H1 (cell line): ENCODE results near the gene PDE4D. TPM values are rescaled to one million over a fixed set of nuclear protein-coding genes. Genes with fewer than 3 reads are reported as not detected.

Experiments used
- CTCF ChIA-PET: fragments of 300-600 bp; sonication (Branson Sonifier 250); formaldehyde crosslinking; loops from one replicate; lab custom pipeline; 2021; ENCODE audit not compliant: partially characterized antibody; lab: Charles Lee
- POLR2A ChIA-PET: fragments of 300-600 bp; sonication (Branson Sonifier 250); formaldehyde crosslinking; loops from one replicate; lab custom pipeline; 2021; ENCODE audit warnings: inconsistent platforms; ENCODE audit not compliant: partially characterized antibody; lab: Charles Lee
- DNase-seq, 2 experiments: peaks; one replicate each; pipeline versions ENCODE4 v3.0.0 to v3.0.0-alpha.2; 2010 to 2022; ENCODE audit warnings: low spot score in 2 of 2, low read depth in 1 of 2, mixed read lengths in 1 of 2
- FAIRE-seq: peaks from 2 replicates; lab custom pipeline; 2011; peaks lifted over from hg19 to GRCh38; lab: Jason Lieb, UNC
- H2AFZ ChIP-seq: 2 replicates; pipeline ENCODE4 v1.8.1; 2012; ENCODE audit warnings: low read length, inconsistent platforms
- H2AK5ac ChIP-seq: 2 replicates; pipeline ENCODE4 v1.6.1; 2013; ENCODE audit warnings: low read depth, low read length
- H2BK120ac ChIP-seq: replicated peaks from 2 replicates; pipeline ENCODE3; 2013; ENCODE audit warnings: low read depth, low read length, inconsistent platforms
- H2BK12ac ChIP-seq: 2 replicates; pipeline ENCODE4 v1.6.1; 2013; ENCODE audit warnings: low read depth, low read length
- H2BK15ac ChIP-seq: 2 replicates; pipeline ENCODE4 v1.6.1; 2013; ENCODE audit warnings: low read length
- H2BK20ac ChIP-seq: 2 replicates; pipeline ENCODE4 v1.6.1; 2013; ENCODE audit warnings: low read length
- H2BK5ac ChIP-seq: 2 replicates; pipeline ENCODE4 v1.6.1; 2013; ENCODE audit warnings: low read depth, low read length
- H3K14ac ChIP-seq: 2 replicates; pipeline ENCODE4 v1.6.1; 2013; ENCODE audit warnings: inconsistent platforms; ENCODE audit not compliant: insufficient read length
- H3K18ac ChIP-seq: 2 replicates; pipeline ENCODE4 v1.6.1; 2013; ENCODE audit warnings: low read length; ENCODE audit errors: extremely low read depth
- H3K23ac ChIP-seq: 2 replicates; pipeline ENCODE4 v1.6.1; 2013; ENCODE audit warnings: inconsistent platforms; ENCODE audit not compliant: insufficient read length
- H3K23me2 ChIP-seq: 2 replicates; pipeline ENCODE4 v1.6.1; 2013; ENCODE audit warnings: low read depth, low read length
- H3K27ac ChIP-seq: 2 replicates; pipeline ENCODE4 v1.6.1; 2011; ENCODE audit warnings: low read depth, low read length, inconsistent platforms
- H3K27me3 ChIP-seq, 4 experiments: replicated peaks in 1 of 4; 1 replicate in 1 of 4; 2 replicates in 3 of 4; pipeline versions ENCODE4 v1.6.1 to v1.8.1; 2011 to 2013; ENCODE audit warnings: low read length in 3 of 4, mild to moderate bottlenecking in 3 of 4, inconsistent platforms in 2 of 4, mixed read lengths in 2 of 4, moderate library complexity in 1 of 4; ENCODE audit not compliant: control insufficient read depth in 3 of 4, insufficient read depth in 3 of 4; ENCODE audit errors: extremely low read depth in 1 of 4
- H3K36me3 ChIP-seq, 4 experiments: 2 replicates each; pipeline versions ENCODE4 v1.6.1 to v1.8.1; 2011 to 2013; ENCODE audit warnings: mild to moderate bottlenecking in 4 of 4, low read length in 3 of 4, moderate library complexity in 2 of 4, control low read depth in 1 of 4, inconsistent platforms in 1 of 4; ENCODE audit not compliant: insufficient read depth in 4 of 4, control insufficient read depth in 2 of 4
- H3K4ac ChIP-seq: replicated peaks from 2 replicates; pipeline ENCODE3; 2013; ENCODE audit warnings: low read length, low read depth, mixed read lengths, inconsistent platforms; ENCODE audit not compliant: insufficient read length
- H3K4me1 ChIP-seq, 4 experiments: replicated peaks in 1 of 4; 1 replicate in 1 of 4; 2 replicates in 3 of 4; pipeline versions ENCODE4 v1.6.1 to v1.8.1; 2011 to 2013; ENCODE audit warnings: low read length in 3 of 4, inconsistent platforms in 2 of 4, mixed read lengths in 1 of 4; ENCODE audit not compliant: insufficient read depth in 4 of 4, control insufficient read depth in 3 of 4
- H3K4me2 ChIP-seq, 2 experiments: 2 replicates each; pipeline versions ENCODE4 v1.6.1 to v1.8.1; 2011 to 2013; ENCODE audit warnings: low read depth in 2 of 2, low read length in 2 of 2, control low read depth in 1 of 2, inconsistent platforms in 1 of 2, mild to moderate bottlenecking in 1 of 2; ENCODE audit not compliant: insufficient read depth in 1 of 2
- H3K4me3 ChIP-seq, 4 experiments: fragments of 200-600, 300-600 bp in 1 of 4; sonication (generic), shearing (Covaris generic), sonication (Bioruptor Twin) in 1 of 4; 2 replicates each; pipeline versions ENCODE4 v1.5.1 to v1.8.1; 2011 to 2016; ENCODE audit warnings: low read length in 4 of 4, low read depth in 3 of 4, control low read depth in 2 of 4, inconsistent platforms in 2 of 4, mild to moderate bottlenecking in 2 of 4, mixed read lengths in 1 of 4, moderate library complexity in 1 of 4; ENCODE audit not compliant: insufficient read depth in 2 of 4; ENCODE audit errors: extremely low read depth in 1 of 4
- H3K56ac ChIP-seq: replicated peaks from 2 replicates; pipeline ENCODE3; 2013; ENCODE audit warnings: low read depth, mild to moderate bottlenecking, mixed read lengths, low read length, inconsistent platforms; ENCODE audit not compliant: insufficient read length
- H3K79me1 ChIP-seq: 2 replicates; pipeline ENCODE4 v1.6.1; 2013; ENCODE audit warnings: low read depth, low read length, control low read depth
- H3K79me2 ChIP-seq, 2 experiments: 2 replicates each; pipeline versions ENCODE4 v1.6.1 to v1.8.1; 2012 to 2013; ENCODE audit warnings: low read length in 2 of 2, mild to moderate bottlenecking in 2 of 2, inconsistent platforms in 1 of 2; ENCODE audit not compliant: insufficient read depth in 2 of 2, control insufficient read depth in 1 of 2
- H3K9ac ChIP-seq, 4 experiments: replicated peaks in 1 of 4; 1 replicate in 1 of 4; 2 replicates in 3 of 4; pipeline versions ENCODE4 v1.6.1 to v1.8.1; 2011 to 2013; ENCODE audit warnings: low read depth in 3 of 4, low read length in 3 of 4, control low read depth in 2 of 4, mild to moderate bottlenecking in 2 of 4, moderate library complexity in 2 of 4, inconsistent platforms in 1 of 4; ENCODE audit errors: extremely low read depth in 1 of 4
- H3K9me3 ChIP-seq, 2 experiments: 2 replicates each; pipeline versions ENCODE4 v1.6.1 to v1.8.1; 2012 to 2013; ENCODE audit warnings: mild to moderate bottlenecking in 2 of 2, moderate library complexity in 2 of 2, control low read depth in 1 of 2, inconsistent platforms in 1 of 2, low read depth in 1 of 2, low read length in 1 of 2, mixed read lengths in 1 of 2; ENCODE audit not compliant: insufficient read depth in 2 of 2
- H4K20me1 ChIP-seq, 2 experiments: replicated peaks in 1 of 2; 2 replicates each; pipeline versions ENCODE3 to v1.8.1; 2011 to 2013; ENCODE audit warnings: inconsistent platforms in 2 of 2, low read length in 2 of 2, mild to moderate bottlenecking in 1 of 2; ENCODE audit not compliant: insufficient read depth in 2 of 2, control insufficient read depth in 1 of 2
- H4K5ac ChIP-seq: 2 replicates; pipeline ENCODE4 v1.6.1; 2013; ENCODE audit warnings: low read length, low read depth, mixed read lengths, inconsistent platforms; ENCODE audit not compliant: insufficient read length
- H4K8ac ChIP-seq: 2 replicates; pipeline ENCODE4 v1.8.0; 2013; ENCODE audit warnings: mild to moderate bottlenecking, moderate library complexity, low read length, inconsistent platforms; ENCODE audit not compliant: insufficient read depth; ENCODE audit errors: extremely low read depth
- H4K91ac ChIP-seq: replicated peaks from 2 replicates; pipeline ENCODE3; 2013; ENCODE audit warnings: low read length, mixed read lengths, inconsistent platforms; ENCODE audit not compliant: insufficient read length
- BRCA1 ChIP-seq: IDR thresholded peaks from 2 replicates; pipeline ENCODE4 v1.6.1; 2012; ENCODE audit warnings: low read depth, low read length, improper control_type of control experiment
- CBX5 ChIP-seq: fragments of 300-800, 300-1000 bp; sonication (generic); IDR thresholded peaks from 2 replicates; pipeline ENCODE4 v1.7.1; 2016; ENCODE audit warnings: antibody characterized with exemption, low read length, low read depth
- CBX8 ChIP-seq: fragments of 300-800, 300-1000 bp; sonication (generic); IDR thresholded peaks from 2 replicates; pipeline ENCODE4 v1.7.1; 2016; ENCODE audit warnings: low read depth, low read length, borderline replicate concordance
- EZH2 ChIP-seq: fragments of 200-600 bp; sonication (generic); IDR thresholded peaks from 2 replicates; pipeline ENCODE4 v1.7.1; 2012; ENCODE audit warnings: low read depth, mild to moderate bottlenecking, moderate library complexity, low read length, inconsistent platforms; ENCODE audit not compliant: severe bottlenecking
- JUN ChIP-seq: IDR thresholded peaks from 2 replicates; pipeline ENCODE4 v1.6.1; 2011; ENCODE audit warnings: low read depth, mild to moderate bottlenecking, improper control_type of control experiment, low read length
- MAFK ChIP-seq: IDR thresholded peaks from 2 replicates; pipeline ENCODE4 v1.6.1; 2012; ENCODE audit warnings: low read depth, mild to moderate bottlenecking, improper control_type of control experiment, low read length
- NANOG ChIP-seq: IDR thresholded peaks from 2 replicates; pipeline ENCODE4 v1.6.1; 2011; ENCODE audit warnings: low read length, low read depth, mild to moderate bottlenecking, inconsistent platforms; ENCODE audit not compliant: insufficient read depth, poor library complexity, severe bottlenecking
- POLR2A ChIP-seq, 2 experiments: IDR thresholded peaks; 1 replicate in 1 of 2; 2 replicates in 1 of 2; pipeline ENCODE4 v1.6.1; 2011; ENCODE audit warnings: low read depth in 2 of 2, low read length in 2 of 2, mild to moderate bottlenecking in 2 of 2; ENCODE audit errors: control extremely low read depth in 1 of 2
- RFX5 ChIP-seq: IDR thresholded peaks from 2 replicates; pipeline ENCODE4 v1.6.1; 2011; ENCODE audit warnings: low read depth, low read length, improper control_type of control experiment, borderline replicate concordance
- RNF2 ChIP-seq: fragments of 200-900, 300-1000 bp; sonication (generic); IDR thresholded peaks from 2 replicates; pipeline ENCODE4 v1.7.1; 2016; ENCODE audit warnings: borderline replicate concordance, low read depth, mild to moderate bottlenecking, antibody characterized with exemption, low read length; ENCODE audit not compliant: poor library complexity, severe bottlenecking; ENCODE audit errors: missing control alignments
- SAP30 ChIP-seq: fragments of 300-600 bp; sonication (generic); IDR thresholded peaks from 2 replicates; pipeline ENCODE4 v1.7.1; 2012; ENCODE audit warnings: low read length, moderate library complexity, mild to moderate bottlenecking, inconsistent platforms; ENCODE audit not compliant: insufficient read depth, insufficient replicate concordance
- SP2 ChIP-seq: IDR thresholded peaks from 2 replicates; pipeline ENCODE4 v1.6.1; 2012; ENCODE audit warnings: mild to moderate bottlenecking, low read length, inconsistent platforms
- SP4 ChIP-seq: IDR thresholded peaks from 2 replicates; pipeline ENCODE4 v1.6.1; 2012; ENCODE audit warnings: low read length, inconsistent platforms
- WGBS, 2 experiments: shearing (Covaris generic) in 1 of 2; methylation state at CpG; one replicate each; pipeline versions ENCODE4 v1.1.6 to v1.1.7; 2013 to 2015; ENCODE audit warnings: low lambda C conversion rate in 2 of 2, mixed read lengths in 2 of 2, inconsistent platforms in 1 of 2, low coverage in 1 of 2, missing lambda C conversion rate in 1 of 2; ENCODE audit not compliant: insufficient replicate concordance in 2 of 2, insufficient coverage in 1 of 2, insufficient read length in 1 of 2; ENCODE audit errors: extremely low coverage in 1 of 2, missing lambda C conversion rate in 1 of 2; 5-methylcytosine and 5-hydroxymethylcytosine counted together
- polyA plus RNA-seq, 7 experiments: library from polyadenylated mRNA; depleted of rRNA in 3 of 7; stranded (reverse) in 5 of 7; unstranded in 2 of 7; fragments of >200 nt in 5 of 7; fragments of 200-250 nt in 2 of 7; gene quantifications; 1 replicate in 5 of 7; 2 replicates in 1 of 7; 4 replicates in 1 of 7; pipeline versions ENCODE4 v1.2.1 to v1.2.3, GENCODE V29; 2011 to 2013; ENCODE audit warnings: missing spikeins in 2 of 7, mixed read lengths in 2 of 7
- total RNA-seq: library from RNA; stranded (reverse); fragmentation: NEBNext Ultra II Directional; extraction: Animal tissue kit (Norgen Biotek cat#: 25700); gene quantifications from 2 replicates; pipeline ENCODE4 v1.2.1, GENCODE V29; 2021

PDE4D gene
- total and polyA plus RNA-seq, 2 of the 8 experiments (the other 6 are each of a cell fraction or from before 2014, with no cell fraction given): 2.3 to 3.7 TPM

DNA sequence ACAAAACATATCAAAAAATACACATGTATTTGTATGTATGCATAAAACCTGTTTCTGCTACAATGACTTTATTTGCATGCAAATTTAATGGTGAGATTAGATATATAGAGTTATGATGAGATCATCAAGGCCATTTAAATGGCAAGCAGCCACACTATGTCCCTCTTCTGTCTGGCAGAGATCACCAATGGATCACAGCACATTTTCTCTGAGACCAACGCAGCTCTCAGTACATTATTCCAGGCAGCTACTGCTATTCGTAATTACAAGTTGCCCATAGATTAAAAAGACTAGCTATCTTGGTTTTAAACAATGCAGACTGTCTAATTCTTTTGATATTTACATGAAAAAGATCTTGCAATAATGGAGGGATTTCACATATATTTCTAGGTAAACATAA lies 629.5 kb downstream of the PDE4D start:
- H4K8ac ChIP-seq: no peak overlapping the region
- FAIRE-seq: no peak

More for the DNA sequence above, 629.5 kb downstream of the PDE4D start:
- Histone ChIP-seq H4K5ac (no peak overlapping the region), H3K79me1 (no peaks in the 10 kb centered on the region), H3K27me3 (peaks cover 0 to 1% (median 0%) of the 10 kb centered on the region in 4 experiments; a peak in 1 of 7 replicates), H3K4me2 (no peak overlapping the region), H2BK5ac (no peak overlapping the region), H3K18ac (no peak overlapping the region), H2BK120ac (no peak overlapping the region), H3K23me2 (no peaks in the 10 kb centered on the region), H4K20me1 (no peaks in the 10 kb centered on the region), H3K79me2 (no peaks in the 10 kb centered on the region), H2BK20ac (no peak overlapping the region), H3K9ac (no peak overlapping the region), H3K4me1 (peaks cover 0 to 3% (median 1%) of the 10 kb centered on the region in 4 experiments; a peak in 2 of 7 replicates), H2AK5ac (no peak overlapping the region), H3K27ac (no peak overlapping the region), H3K36me3 (no peaks in the 10 kb centered on the region), H3K23ac (no peak overlapping the region), H3K9me3 (no peaks in the 10 kb centered on the region), H2AFZ (no peak overlapping the region), H2BK15ac (no peak overlapping the region), H3K14ac (no peak overlapping the region), H4K91ac (no peak overlapping the region), H3K56ac (no peak overlapping the region), H3K4ac (no peak overlapping the region), H3K4me3 (no peak overlapping the region), H2BK12ac (no peak overlapping the region)
- 92% methylated on average over 2 of the region's 2 CpGs; no CpG with 5 or more reads in 1 of the 2 experiments for WGBS, 2 experiments
- POLR2A ChIA-PET: no interaction called here
- CTCF ChIA-PET: interaction anchor here (1.3 to 1.5 kb wide), 3 partner anchors 73 to 100 kb away, joined by 4 to 7 read pairs (median 6); no protein-coding TSS in a partner anchor
- TF ChIP-seq POLR2A (IDR thresholded peaks at IDR 0.05; ENCODE audit: control extremely low read depth in 1 of 2, low read depth in 2 of 2, low read length in 2 of 2): no peak
- no peak for TF ChIP-seq RFX5
- TF ChIP-seq CBX8: no peak
- TF ChIP-seq SP2: no peak
- TF ChIP-seq EZH2: no peak
- TF ChIP-seq BRCA1: no peak
- no peak for TF ChIP-seq SP4
- TF ChIP-seq JUN: no peak
- no peak for TF ChIP-seq NANOG
- no peak for TF ChIP-seq SAP30
- TF ChIP-seq CBX5: no peak
- no peak for TF ChIP-seq MAFK
- TF ChIP-seq RNF2: no peak
- DNase-seq: no peak
